ENCODE results near the gene MYCBP2. TPM values are rescaled to one million over a fixed set of nuclear protein-coding genes. Genes with fewer than 3 reads are reported as not detected.

The MYCBP2 gene
- polyA plus RNA-seq, 1 experiment: 22.9 TPM

GRCh38 chr13:77329911-77330584 lies 3.2 kb upstream of the MYCBP2 start:
- CTCF ChIA-PET: interaction anchor here (2.1 kb wide), 1 partner anchor 148 kb away, joined by 6 read pairs; no protein-coding TSS in a partner anchor
- Histone ChIP-seq H3K4me3 (ENCODE audit: low read depth, low read length) (peak overlapping the region; percentile 57), H3K27me3 (ENCODE audit: control insufficient read depth, insufficient read depth, low read length) (no peaks in the 10 kb centered on the region), H3K36me3 (ENCODE audit: control insufficient read depth, insufficient read depth, low read length) (no peaks in the 10 kb centered on the region)
- POLR2A ChIA-PET: no interaction called here
- TF ChIP-seq CTCF (IDR thresholded peaks at IDR 0.05; ENCODE audit: insufficient read depth, low read depth, low read length): no peak
- no peak for DNase-seq (ENCODE audit: low read depth)

GRCh38 chr13:77329133-77329910 lies 2.4 kb upstream of the MYCBP2 start:
- ChIA-PET CTCF (interaction anchor here (2.1 kb wide), 1 partner anchor 149 kb away, joined by 6 read pairs; no protein-coding TSS in a partner anchor), POLR2A (no interaction called here)
- Histone ChIP-seq H3K27me3 (ENCODE audit: control insufficient read depth, insufficient read depth, low read length) (no peaks in the 10 kb centered on the region), H3K4me3 (ENCODE audit: low read depth, low read length) (peak overlapping the region; percentile 57), H3K36me3 (ENCODE audit: control insufficient read depth, insufficient read depth, low read length) (no peaks in the 10 kb centered on the region)
- DNase-seq (ENCODE audit: low read depth): peak; percentile 63
- no peak for TF ChIP-seq CTCF (IDR thresholded peaks at IDR 0.05; ENCODE audit: insufficient read depth, low read depth, low read length)

DNA sequence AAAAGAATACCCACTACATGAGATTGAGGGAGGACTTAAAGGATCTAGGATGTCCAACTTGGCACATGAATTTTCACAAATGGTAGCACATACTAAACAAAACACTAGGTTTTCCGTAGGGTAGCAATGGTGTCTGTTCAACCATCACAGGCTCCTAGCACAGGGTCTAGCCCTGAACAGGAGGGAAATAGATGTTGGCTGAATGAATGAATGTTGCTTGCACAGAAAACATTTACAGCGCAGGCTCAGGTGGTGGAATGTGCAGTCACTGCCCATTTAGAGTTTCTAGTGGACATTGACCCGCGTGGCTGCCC lies 1.9 kb upstream of the MYCBP2 start:
- no peak for DNase-seq (ENCODE audit: low read depth)
- no peak for TF ChIP-seq CTCF (IDR thresholded peaks at IDR 0.05; ENCODE audit: insufficient read depth, low read depth, low read length)
- CTCF ChIA-PET: interaction anchor here (2.1 kb wide), 1 partner anchor 149 kb away, joined by 6 read pairs; no protein-coding TSS in a partner anchor
- Histone ChIP-seq H3K27me3 (ENCODE audit: control insufficient read depth, insufficient read depth, low read length) (no peaks in the 10 kb centered on the region), H3K4me3 (ENCODE audit: low read depth, low read length) (peak overlapping the region; percentile 57), H3K36me3 (ENCODE audit: control insufficient read depth, insufficient read depth, low read length) (no peaks in the 10 kb centered on the region)
- POLR2A ChIA-PET: no interaction called here

- no peak for TF ChIP-seq CTCF (IDR thresholded peaks at IDR 0.05; ENCODE audit: insufficient read depth, low read depth, low read length)
Observed at GRCh38 chr13:77325371-77325980, 1.4 kb downstream of the MYCBP2 start.

GRCh38 chr13:77323858-77324257 lies 3.0 kb downstream of the MYCBP2 start:
- H3K27me3 ChIP-seq (ENCODE audit: control insufficient read depth, insufficient read depth, low read length): no peaks in the 10 kb centered on the region
- CTCF ChIA-PET: no interaction called here
- no peaks in the 10 kb centered on the region for H3K36me3 ChIP-seq (ENCODE audit: control insufficient read depth, insufficient read depth, low read length)
- no peak for DNase-seq (ENCODE audit: low read depth)
- POLR2A ChIA-PET: no interaction called here
- no peak overlapping the region for H3K4me3 ChIP-seq (ENCODE audit: low read depth, low read length)
- no peak for TF ChIP-seq CTCF (IDR thresholded peaks at IDR 0.05; ENCODE audit: insufficient read depth, low read depth, low read length)

More at GRCh38 chr13:77325371-77325980, 1.4 kb downstream of the MYCBP2 start:
- no peaks in the 10 kb centered on the region for H3K36me3 ChIP-seq (ENCODE audit: control insufficient read depth, insufficient read depth, low read length)
- peak overlapping the region; percentile 83 for H3K4me3 ChIP-seq (ENCODE audit: low read depth, low read length)
- no peak for DNase-seq (ENCODE audit: low read depth)
- ChIA-PET CTCF (interaction anchor here (1.2 to 2.6 kb wide), 6 partner anchors 10 to 152 kb away, joined by 3 to 8 read pairs (median 4); no protein-coding TSS in a partner anchor), POLR2A (no interaction called here)
- no peaks in the 10 kb centered on the region for H3K27me3 ChIP-seq (ENCODE audit: control insufficient read depth, insufficient read depth, low read length)

Measured in BJ (cell line).